WTC11 (cell line): ENCODE measurements around the gene GPR162. TPM values are rescaled to one million over a fixed set of nuclear protein-coding genes. Genes with fewer than 3 reads are reported as not detected.

ENCODE experiments used
- ATAC-seq: fragments of 200-7000 bp; cut with Tn5 transposase; 2 replicates; pipeline ENCODE4 v1.10.0; 2021; ENCODE audit warnings: mild to moderate bottlenecking, moderate library complexity
- CTCF ChIA-PET: fragments of 300-600 bp; sonication (Branson Sonifier 250); formaldehyde crosslinking; loops from one replicate; lab custom pipeline; 2021; ENCODE audit warnings: antibody characterized with exemption; lab: Charles Lee
- POLR2A ChIA-PET: fragments of 350-600 bp; sonication (Branson Sonifier 250); formaldehyde crosslinking; loops from one replicate; lab custom pipeline; 2021; ENCODE audit warnings: antibody characterized with exemption; lab: Charles Lee
- DNase-seq: peaks from one replicate; pipeline ENCODE4 v3.0.0; 2021; ENCODE audit warnings: low spot score
- H3K27ac Mint-ChIP-seq: 2 replicates; pipeline ENCODE4 v1.8.0; 2021; ENCODE audit warnings: mixed read lengths
- H3K27me3 Mint-ChIP-seq: 2 replicates; pipeline ENCODE4 v1.8.0; 2021; ENCODE audit warnings: low read depth, mild to moderate bottlenecking, moderate library complexity, mixed read lengths
- H3K36me3 Mint-ChIP-seq: 2 replicates; pipeline ENCODE4 v1.8.0; 2021; ENCODE audit warnings: mixed read lengths
- H3K4me1 Mint-ChIP-seq: 2 replicates; pipeline ENCODE4 v1.8.0; 2022; ENCODE audit warnings: mixed read lengths
- H3K4me3 Mint-ChIP-seq: 2 replicates; pipeline ENCODE4 v1.8.0; 2021; ENCODE audit warnings: mild to moderate bottlenecking, moderate library complexity, mixed read lengths
- H3K9me3 Mint-ChIP-seq: 2 replicates; pipeline ENCODE4 v1.8.0; 2021; ENCODE audit warnings: mixed read lengths
- FOXK1 ChIP-seq: sonication (generic); formaldehyde crosslinking; IDR thresholded peaks from 2 replicates; pipeline ENCODE4 v1.8.0; 2022; ENCODE audit warnings: mild to moderate bottlenecking, moderate library complexity, missing genetic modification reagents
- KAT7 ChIP-seq: sonication (generic); formaldehyde crosslinking; IDR thresholded peaks from 2 replicates; pipeline ENCODE4 v1.8.1; 2023; ENCODE audit warnings: missing genetic modification reagents, mild to moderate bottlenecking, borderline replicate concordance
- NFE2L1 ChIP-seq: sonication (generic); formaldehyde crosslinking; IDR thresholded peaks from 2 replicates; pipeline ENCODE4 v1.8.1; 2023; ENCODE audit warnings: missing genetic modification reagents
- NR1H2 ChIP-seq: sonication (generic); formaldehyde crosslinking; IDR thresholded peaks from 2 replicates; pipeline ENCODE4 v1.9.0; 2021; ENCODE audit warnings: mild to moderate bottlenecking, moderate library complexity, missing genetic modification reagents
- NR2C2 ChIP-seq: sonication (generic); formaldehyde crosslinking; IDR thresholded peaks from 2 replicates; pipeline ENCODE4 v1.8.0; 2022; ENCODE audit warnings: mild to moderate bottlenecking, missing genetic modification reagents
- OVOL2 ChIP-seq: fragments of 250-450 bp; sonication (Bioruptor Pico); IDR thresholded peaks from 2 replicates; pipeline ENCODE4 v1.9.0; 2021; ENCODE audit warnings: mild to moderate bottlenecking, borderline replicate concordance
- RORB ChIP-seq: fragments of 250-450 bp; sonication (Bioruptor Pico); IDR thresholded peaks from 2 replicates; pipeline ENCODE4 v1.9.0; 2021; ENCODE audit warnings: mild to moderate bottlenecking
- TCF7 ChIP-seq: sonication (generic); formaldehyde crosslinking; IDR thresholded peaks from 2 replicates; pipeline ENCODE4 v1.8.0; 2022; ENCODE audit warnings: mild to moderate bottlenecking, low read depth, missing genetic modification reagents, moderate library complexity
- TP53 ChIP-seq: sonication (generic); formaldehyde crosslinking; IDR thresholded peaks from 2 replicates; pipeline ENCODE4 v1.8.1; 2023; ENCODE audit warnings: mild to moderate bottlenecking, missing genetic modification reagents
- ZNF317 ChIP-seq: sonication (generic); formaldehyde crosslinking; IDR thresholded peaks from 2 replicates; pipeline ENCODE4 v1.8.1; 2023; ENCODE audit warnings: low read depth, mild to moderate bottlenecking, moderate library complexity, missing genetic modification reagents, borderline replicate concordance
- ZNF396 ChIP-seq: fragments of 250-450 bp; sonication (Bioruptor Pico); IDR thresholded peaks from 2 replicates; pipeline ENCODE4 v1.8.0; 2021; ENCODE audit warnings: mild to moderate bottlenecking, moderate library complexity, borderline replicate concordance
- total RNA-seq: library from RNA; stranded (reverse); gene quantifications from 3 replicates; pipeline ENCODE4 v1.2.3, GENCODE V29; 2021
- TF ChIP-seq, protein P1 (sequence below): fragments of 250-450 bp; sonication (Bioruptor Pico); IDR thresholded peaks from 2 replicates; pipeline ENCODE4 v1.9.0; 2021; ENCODE audit warnings: mild to moderate bottlenecking, borderline replicate concordance
- TF ChIP-seq, protein P2 (sequence below): fragments of 250-450 bp; sonication (Bioruptor Pico); IDR thresholded peaks from 2 replicates; pipeline ENCODE4 v2.1.2; 2022; ENCODE audit warnings: mild to moderate bottlenecking, moderate library complexity
- TF ChIP-seq, protein P3 (sequence below): sonication (generic); formaldehyde crosslinking; IDR thresholded peaks from 2 replicates; pipeline ENCODE4 v1.8.1; 2022; ENCODE audit warnings: mild to moderate bottlenecking, missing genetic modification reagents, moderate library complexity, borderline replicate concordance
- TF ChIP-seq, protein P4 (sequence below): sonication (generic); formaldehyde crosslinking; IDR thresholded peaks from 2 replicates; pipeline ENCODE4 v1.8.0; 2023; ENCODE audit warnings: missing genetic modification reagents, mild to moderate bottlenecking, borderline replicate concordance
- TF ChIP-seq, protein P5 (sequence below): sonication (generic); formaldehyde crosslinking; IDR thresholded peaks from 2 replicates; pipeline ENCODE4 v1.8.0; 2023; ENCODE audit warnings: missing genetic modification reagents
- TF ChIP-seq, protein P6 (sequence below): sonication (generic); formaldehyde crosslinking; IDR thresholded peaks from 2 replicates; pipeline ENCODE4 v1.8.0; 2022; ENCODE audit warnings: missing genetic modification reagents

Gene GPR162
- total RNA-seq, 1 experiment from 2014 or later, result 7.3 TPM

DNA sequence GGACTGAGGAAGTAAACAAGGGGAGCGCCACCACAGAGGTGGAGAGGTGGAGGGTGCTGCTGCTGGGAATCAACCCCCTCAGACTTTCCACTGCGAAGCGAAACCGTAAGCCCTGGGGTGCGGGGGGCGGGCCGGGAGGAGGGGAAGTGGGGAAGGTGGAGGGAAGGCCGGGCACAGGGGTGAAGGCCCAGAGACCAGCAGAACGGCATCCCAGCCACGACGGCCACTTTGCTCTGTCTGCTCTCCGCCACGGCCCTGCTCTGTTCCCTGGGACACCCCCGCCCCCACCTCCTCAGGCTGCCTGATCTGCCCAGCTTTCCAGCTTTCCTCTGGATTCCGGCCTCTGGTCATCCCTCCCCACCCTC lies 49.3 kb upstream of the GPR162 start, which contains the start of gene LAG3:
TSS of gene LAG3 (plus strand) at position 190 of the 365 bp plus-strand sequence. CDS start 333 bp downstream, outside the sequence.
- H3K27ac Mint-ChIP-seq, result peak within 1 kb of the TSS; percentile 42; the same call in 1 of the 2 replicates
- DNase-seq (no peak), ATAC-seq (no peak)
- ChIA-PET POLR2A (interaction anchor here (1.0 to 1.5 kb wide), 2 partner anchors 16 to 24 kb away, joined by 3 to 4 read pairs; no protein-coding TSS in a partner anchor), CTCF (interaction anchor here (0.9 to 10.5 kb wide), 7 partner anchors 9 to 235 kb away, joined by 3 to 234 read pairs (median 4); partner anchors contain the start of genes COPS7A, MLF2 and P3H3)
- no peaks in the 10 kb centered on the region for H3K9me3 Mint-ChIP-seq
- peaks cover 61% of the 10 kb centered on the region for H3K4me1 Mint-ChIP-seq
- peak within 1 kb of the TSS; percentile 68 for H3K4me3 Mint-ChIP-seq
- TF ChIP-seq NFE2L1 (CRISPR knock-in tag) (no peak), TP53 (CRISPR knock-in tag) (no peak), NR1H2 (CRISPR knock-in tag) (no peak), FOXK1 (CRISPR knock-in tag) (no peak), ZNF317 (CRISPR knock-in tag) (no peak), RORB (CRISPR knock-in tag) (no peak), OVOL2 (CRISPR knock-in tag) (no peak), KAT7 (no peak), ZNF396 (CRISPR knock-in tag) (no peak), TCF7 (CRISPR knock-in tag) (no peak), NR2C2 (CRISPR knock-in tag) (no peak)
- TF ChIP-seq, protein P1, sequence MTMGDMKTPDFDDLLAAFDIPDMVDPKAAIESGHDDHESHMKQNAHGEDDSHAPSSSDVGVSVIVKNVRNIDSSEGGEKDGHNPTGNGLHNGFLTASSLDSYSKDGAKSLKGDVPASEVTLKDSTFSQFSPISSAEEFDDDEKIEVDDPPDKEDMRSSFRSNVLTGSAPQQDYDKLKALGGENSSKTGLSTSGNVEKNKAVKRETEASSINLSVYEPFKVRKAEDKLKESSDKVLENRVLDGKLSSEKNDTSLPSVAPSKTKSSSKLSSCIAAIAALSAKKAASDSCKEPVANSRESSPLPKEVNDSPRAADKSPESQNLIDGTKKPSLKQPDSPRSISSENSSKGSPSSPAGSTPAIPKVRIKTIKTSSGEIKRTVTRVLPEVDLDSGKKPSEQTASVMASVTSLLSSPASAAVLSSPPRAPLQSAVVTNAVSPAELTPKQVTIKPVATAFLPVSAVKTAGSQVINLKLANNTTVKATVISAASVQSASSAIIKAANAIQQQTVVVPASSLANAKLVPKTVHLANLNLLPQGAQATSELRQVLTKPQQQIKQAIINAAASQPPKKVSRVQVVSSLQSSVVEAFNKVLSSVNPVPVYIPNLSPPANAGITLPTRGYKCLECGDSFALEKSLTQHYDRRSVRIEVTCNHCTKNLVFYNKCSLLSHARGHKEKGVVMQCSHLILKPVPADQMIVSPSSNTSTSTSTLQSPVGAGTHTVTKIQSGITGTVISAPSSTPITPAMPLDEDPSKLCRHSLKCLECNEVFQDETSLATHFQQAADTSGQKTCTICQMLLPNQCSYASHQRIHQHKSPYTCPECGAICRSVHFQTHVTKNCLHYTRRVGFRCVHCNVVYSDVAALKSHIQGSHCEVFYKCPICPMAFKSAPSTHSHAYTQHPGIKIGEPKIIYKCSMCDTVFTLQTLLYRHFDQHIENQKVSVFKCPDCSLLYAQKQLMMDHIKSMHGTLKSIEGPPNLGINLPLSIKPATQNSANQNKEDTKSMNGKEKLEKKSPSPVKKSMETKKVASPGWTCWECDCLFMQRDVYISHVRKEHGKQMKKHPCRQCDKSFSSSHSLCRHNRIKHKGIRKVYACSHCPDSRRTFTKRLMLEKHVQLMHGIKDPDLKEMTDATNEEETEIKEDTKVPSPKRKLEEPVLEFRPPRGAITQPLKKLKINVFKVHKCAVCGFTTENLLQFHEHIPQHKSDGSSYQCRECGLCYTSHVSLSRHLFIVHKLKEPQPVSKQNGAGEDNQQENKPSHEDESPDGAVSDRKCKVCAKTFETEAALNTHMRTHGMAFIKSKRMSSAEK (CRISPR knock-in tag), result no peak
- TF ChIP-seq, protein P2, sequence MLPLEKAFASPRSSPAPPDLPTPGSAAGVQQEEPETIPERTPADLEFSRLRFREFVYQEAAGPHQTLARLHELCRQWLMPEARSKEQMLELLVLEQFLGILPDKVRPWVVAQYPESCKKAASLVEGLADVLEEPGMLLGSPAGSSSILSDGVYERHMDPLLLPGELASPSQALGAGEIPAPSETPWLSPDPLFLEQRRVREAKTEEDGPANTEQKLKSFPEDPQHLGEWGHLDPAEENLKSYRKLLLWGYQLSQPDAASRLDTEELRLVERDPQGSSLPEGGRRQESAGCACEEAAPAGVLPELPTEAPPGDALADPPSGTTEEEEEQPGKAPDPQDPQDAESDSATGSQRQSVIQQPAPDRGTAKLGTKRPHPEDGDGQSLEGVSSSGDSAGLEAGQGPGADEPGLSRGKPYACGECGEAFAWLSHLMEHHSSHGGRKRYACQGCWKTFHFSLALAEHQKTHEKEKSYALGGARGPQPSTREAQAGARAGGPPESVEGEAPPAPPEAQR (CRISPR knock-in tag), result no peak
- TF ChIP-seq, protein P3, sequence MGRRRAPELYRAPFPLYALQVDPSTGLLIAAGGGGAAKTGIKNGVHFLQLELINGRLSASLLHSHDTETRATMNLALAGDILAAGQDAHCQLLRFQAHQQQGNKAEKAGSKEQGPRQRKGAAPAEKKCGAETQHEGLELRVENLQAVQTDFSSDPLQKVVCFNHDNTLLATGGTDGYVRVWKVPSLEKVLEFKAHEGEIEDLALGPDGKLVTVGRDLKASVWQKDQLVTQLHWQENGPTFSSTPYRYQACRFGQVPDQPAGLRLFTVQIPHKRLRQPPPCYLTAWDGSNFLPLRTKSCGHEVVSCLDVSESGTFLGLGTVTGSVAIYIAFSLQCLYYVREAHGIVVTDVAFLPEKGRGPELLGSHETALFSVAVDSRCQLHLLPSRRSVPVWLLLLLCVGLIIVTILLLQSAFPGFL (CRISPR knock-in tag), result no peak
- TF ChIP-seq, protein P4, sequence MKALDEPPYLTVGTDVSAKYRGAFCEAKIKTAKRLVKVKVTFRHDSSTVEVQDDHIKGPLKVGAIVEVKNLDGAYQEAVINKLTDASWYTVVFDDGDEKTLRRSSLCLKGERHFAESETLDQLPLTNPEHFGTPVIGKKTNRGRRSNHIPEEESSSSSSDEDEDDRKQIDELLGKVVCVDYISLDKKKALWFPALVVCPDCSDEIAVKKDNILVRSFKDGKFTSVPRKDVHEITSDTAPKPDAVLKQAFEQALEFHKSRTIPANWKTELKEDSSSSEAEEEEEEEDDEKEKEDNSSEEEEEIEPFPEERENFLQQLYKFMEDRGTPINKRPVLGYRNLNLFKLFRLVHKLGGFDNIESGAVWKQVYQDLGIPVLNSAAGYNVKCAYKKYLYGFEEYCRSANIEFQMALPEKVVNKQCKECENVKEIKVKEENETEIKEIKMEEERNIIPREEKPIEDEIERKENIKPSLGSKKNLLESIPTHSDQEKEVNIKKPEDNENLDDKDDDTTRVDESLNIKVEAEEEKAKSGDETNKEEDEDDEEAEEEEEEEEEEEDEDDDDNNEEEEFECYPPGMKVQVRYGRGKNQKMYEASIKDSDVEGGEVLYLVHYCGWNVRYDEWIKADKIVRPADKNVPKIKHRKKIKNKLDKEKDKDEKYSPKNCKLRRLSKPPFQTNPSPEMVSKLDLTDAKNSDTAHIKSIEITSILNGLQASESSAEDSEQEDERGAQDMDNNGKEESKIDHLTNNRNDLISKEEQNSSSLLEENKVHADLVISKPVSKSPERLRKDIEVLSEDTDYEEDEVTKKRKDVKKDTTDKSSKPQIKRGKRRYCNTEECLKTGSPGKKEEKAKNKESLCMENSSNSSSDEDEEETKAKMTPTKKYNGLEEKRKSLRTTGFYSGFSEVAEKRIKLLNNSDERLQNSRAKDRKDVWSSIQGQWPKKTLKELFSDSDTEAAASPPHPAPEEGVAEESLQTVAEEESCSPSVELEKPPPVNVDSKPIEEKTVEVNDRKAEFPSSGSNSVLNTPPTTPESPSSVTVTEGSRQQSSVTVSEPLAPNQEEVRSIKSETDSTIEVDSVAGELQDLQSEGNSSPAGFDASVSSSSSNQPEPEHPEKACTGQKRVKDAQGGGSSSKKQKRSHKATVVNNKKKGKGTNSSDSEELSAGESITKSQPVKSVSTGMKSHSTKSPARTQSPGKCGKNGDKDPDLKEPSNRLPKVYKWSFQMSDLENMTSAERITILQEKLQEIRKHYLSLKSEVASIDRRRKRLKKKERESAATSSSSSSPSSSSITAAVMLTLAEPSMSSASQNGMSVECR (CRISPR knock-in tag), result no peak
- TF ChIP-seq, protein P5, sequence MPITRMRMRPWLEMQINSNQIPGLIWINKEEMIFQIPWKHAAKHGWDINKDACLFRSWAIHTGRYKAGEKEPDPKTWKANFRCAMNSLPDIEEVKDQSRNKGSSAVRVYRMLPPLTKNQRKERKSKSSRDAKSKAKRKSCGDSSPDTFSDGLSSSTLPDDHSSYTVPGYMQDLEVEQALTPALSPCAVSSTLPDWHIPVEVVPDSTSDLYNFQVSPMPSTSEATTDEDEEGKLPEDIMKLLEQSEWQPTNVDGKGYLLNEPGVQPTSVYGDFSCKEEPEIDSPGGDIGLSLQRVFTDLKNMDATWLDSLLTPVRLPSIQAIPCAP (CRISPR knock-in tag), result no peak
- TF ChIP-seq, protein P6, sequence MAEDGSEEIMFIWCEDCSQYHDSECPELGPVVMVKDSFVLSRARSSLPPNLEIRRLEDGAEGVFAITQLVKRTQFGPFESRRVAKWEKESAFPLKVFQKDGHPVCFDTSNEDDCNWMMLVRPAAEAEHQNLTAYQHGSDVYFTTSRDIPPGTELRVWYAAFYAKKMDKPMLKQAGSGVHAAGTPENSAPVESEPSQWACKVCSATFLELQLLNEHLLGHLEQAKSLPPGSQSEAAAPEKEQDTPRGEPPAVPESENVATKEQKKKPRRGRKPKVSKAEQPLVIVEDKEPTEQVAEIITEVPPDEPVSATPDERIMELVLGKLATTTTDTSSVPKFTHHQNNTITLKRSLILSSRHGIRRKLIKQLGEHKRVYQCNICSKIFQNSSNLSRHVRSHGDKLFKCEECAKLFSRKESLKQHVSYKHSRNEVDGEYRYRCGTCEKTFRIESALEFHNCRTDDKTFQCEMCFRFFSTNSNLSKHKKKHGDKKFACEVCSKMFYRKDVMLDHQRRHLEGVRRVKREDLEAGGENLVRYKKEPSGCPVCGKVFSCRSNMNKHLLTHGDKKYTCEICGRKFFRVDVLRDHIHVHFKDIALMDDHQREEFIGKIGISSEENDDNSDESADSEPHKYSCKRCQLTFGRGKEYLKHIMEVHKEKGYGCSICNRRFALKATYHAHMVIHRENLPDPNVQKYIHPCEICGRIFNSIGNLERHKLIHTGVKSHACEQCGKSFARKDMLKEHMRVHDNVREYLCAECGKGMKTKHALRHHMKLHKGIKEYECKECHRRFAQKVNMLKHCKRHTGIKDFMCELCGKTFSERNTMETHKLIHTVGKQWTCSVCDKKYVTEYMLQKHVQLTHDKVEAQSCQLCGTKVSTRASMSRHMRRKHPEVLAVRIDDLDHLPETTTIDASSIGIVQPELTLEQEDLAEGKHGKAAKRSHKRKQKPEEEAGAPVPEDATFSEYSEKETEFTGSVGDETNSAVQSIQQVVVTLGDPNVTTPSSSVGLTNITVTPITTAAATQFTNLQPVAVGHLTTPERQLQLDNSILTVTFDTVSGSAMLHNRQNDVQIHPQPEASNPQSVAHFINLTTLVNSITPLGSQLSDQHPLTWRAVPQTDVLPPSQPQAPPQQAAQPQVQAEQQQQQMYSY (CRISPR knock-in tag), result no peak
- H3K36me3 Mint-ChIP-seq, result peaks cover 13% of the 10 kb centered on the region
- H3K27me3 Mint-ChIP-seq, result peaks cover 53% of the 10 kb centered on the region
